ENCODE results near the gene CACNA1E. TPM values are rescaled to one million over a fixed set of nuclear protein-coding genes. Genes with fewer than 3 reads are reported as not detected.

The CACNA1E gene
- total and polyA plus RNA-seq, 2 experiments from 2014 or later = 0.32 to 1.1 TPM

- Mint-ChIP-seq H3K4me1 (peaks cover 6% of the 10 kb centered on the region), H3K4me3 (no peak overlapping the region), H3K9me3 (no peaks in the 10 kb centered on the region), H3K36me3 (ENCODE audit: low read depth) (no peaks in the 10 kb centered on the region), H3K27me3 (ENCODE audit: insufficient read depth, low read depth, poor library complexity) (no peaks in the 10 kb centered on the region), H3K27ac (no peak overlapping the region)
- ATAC-seq = no peak
- no peak for DNase-seq (ENCODE audit: low spot score)
- Histone ChIP-seq H3K36me3 (ENCODE audit: insufficient read depth) (no peaks in the 10 kb centered on the region), H3K4me1 (ENCODE audit: insufficient read depth) (no peaks in the 10 kb centered on the region), H3K27ac (ENCODE audit: low read depth) (no peak overlapping the region), H3K79me2 (replicated peaks; ENCODE audit: insufficient read depth) (no peaks in the 10 kb centered on the region), H3K4me2 (no peak overlapping the region), H3K4me3 (no peak overlapping the region), H4K20me1 (replicated peaks; ENCODE audit: insufficient read depth) (no peaks in the 10 kb centered on the region), H3K9me2 (ENCODE audit: insufficient read depth) (no peaks in the 10 kb centered on the region), H3K27me3 (ENCODE audit: insufficient read depth) (no peaks in the 10 kb centered on the region), H2AFZ (no peak overlapping the region), H3F3A (replicated peaks; ENCODE audit: low read depth) (no peaks in the 10 kb centered on the region)
- TF ChIP-seq ZNF462 (CRISPR knock-in tag; IDR thresholded peaks at IDR 0.05) = no peak
- TF ChIP-seq REST (IDR thresholded peaks at IDR 0.05; ENCODE audit: unreplicated experiment) = no peak
- no peak for TF ChIP-seq CTCF (conservative IDR thresholded peaks at IDR 0.05; ENCODE audit: low read depth in 2 of 2)
- TF ChIP-seq STAT1 (IDR thresholded peaks at IDR 0.05; ENCODE audit: unreplicated experiment) = no peak
- TF ChIP-seq JUNB (IDR thresholded peaks at IDR 0.05; ENCODE audit: unreplicated experiment) = no peak
- TF ChIP-seq ZNF114 (CRISPR knock-in tag; IDR thresholded peaks at IDR 0.05) = no peak
- no peak for TF ChIP-seq ZNF331 (CRISPR knock-in tag; IDR thresholded peaks at IDR 0.05; ENCODE audit: low read depth)
- TF ChIP-seq EZH2 (IDR thresholded peaks at IDR 0.05; ENCODE audit: low read depth, unreplicated experiment) = no peak
- TF ChIP-seq ETS1 (IDR thresholded peaks at IDR 0.05) = no peak
- TF ChIP-seq CREB1 (CRISPR knock-in tag; IDR thresholded peaks at IDR 0.05; ENCODE audit: low read depth) = no peak
- no peak for TF ChIP-seq NANOG (IDR thresholded peaks at IDR 0.05; ENCODE audit: borderline replicate concordance)
Observed at GRCh38 chr1:181577475-181577874, 94.2 kb downstream of the CACNA1E start.
